Dermis microvascular lymphatic vessel endothelial cell (primary cell): ENCODE data around the gene TRPV6. TPM values are rescaled to one million over a fixed set of nuclear protein-coding genes. Genes with fewer than 3 reads are reported as not detected.

Experiments
- DNase-seq, 2 donors: peaks; one replicate each; pipeline versions ENCODE4 v3.0.0 to v3.0.0-alpha.2; 2010; ENCODE audit warnings: low read depth in 2 of 2
- total RNA-seq: library from RNA; depleted of rRNA; stranded (reverse); fragments of >200 nt; gene quantifications from 2 replicates; pipeline ENCODE4 v1.2.1, GENCODE V29; 2014

Gene TRPV6
- total RNA-seq, 1 donor from 2014 or later: not detected

DNA sequence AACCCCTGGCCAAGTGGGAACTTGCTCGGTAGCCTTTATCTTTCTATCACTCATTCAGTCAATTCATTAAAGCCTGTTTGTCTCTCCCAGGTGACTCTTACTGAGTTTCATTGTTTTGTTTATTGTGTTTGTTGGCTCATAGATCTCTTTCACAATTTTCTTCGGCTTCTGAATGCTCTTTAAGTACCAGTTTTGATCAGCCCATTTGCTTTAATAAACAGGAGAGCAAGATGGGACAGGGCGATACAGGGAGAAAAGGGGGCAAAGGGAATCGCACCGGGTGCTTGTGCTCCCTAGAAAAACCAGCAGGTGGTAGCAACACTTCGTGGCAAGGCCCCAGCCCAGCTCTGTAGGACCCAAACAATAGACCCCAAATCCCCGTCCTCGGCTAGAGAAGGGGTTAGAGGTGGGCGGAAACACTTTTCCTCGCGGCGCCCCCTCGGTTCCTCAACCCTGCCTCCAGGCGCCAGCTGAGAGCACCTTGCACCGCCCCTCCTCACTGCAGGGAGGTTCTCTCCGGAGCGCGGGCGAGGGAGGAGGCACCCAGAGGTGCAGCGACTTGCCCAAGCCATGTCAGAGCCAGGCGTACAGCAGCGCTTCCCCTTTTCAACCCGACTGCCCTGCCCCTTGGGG is 31.7 kb downstream of the TRPV6 start:
- DNase-seq: peak in 1 of 2 donors; percentile 64

DNA sequence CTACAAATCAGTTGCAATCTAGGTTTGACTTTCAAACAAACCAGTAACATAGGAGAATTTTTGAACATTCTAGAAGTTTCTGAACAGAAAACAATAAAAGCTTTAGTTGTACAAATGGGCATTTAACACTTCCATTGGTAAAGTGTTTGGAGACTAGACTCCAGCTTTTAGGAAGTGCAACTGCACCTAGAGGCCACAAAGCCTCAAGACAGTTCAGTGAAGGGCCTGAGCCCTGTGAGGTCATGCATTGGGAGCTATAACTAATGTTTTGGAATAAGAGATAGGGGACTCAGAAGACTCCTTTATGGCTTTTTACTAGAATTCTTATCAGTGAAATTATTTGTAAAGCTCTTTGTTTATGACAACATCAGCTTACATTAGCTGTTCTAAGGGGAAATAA is 33.6 kb downstream of the TRPV6 start:
- no peak for DNase-seq

DNA sequence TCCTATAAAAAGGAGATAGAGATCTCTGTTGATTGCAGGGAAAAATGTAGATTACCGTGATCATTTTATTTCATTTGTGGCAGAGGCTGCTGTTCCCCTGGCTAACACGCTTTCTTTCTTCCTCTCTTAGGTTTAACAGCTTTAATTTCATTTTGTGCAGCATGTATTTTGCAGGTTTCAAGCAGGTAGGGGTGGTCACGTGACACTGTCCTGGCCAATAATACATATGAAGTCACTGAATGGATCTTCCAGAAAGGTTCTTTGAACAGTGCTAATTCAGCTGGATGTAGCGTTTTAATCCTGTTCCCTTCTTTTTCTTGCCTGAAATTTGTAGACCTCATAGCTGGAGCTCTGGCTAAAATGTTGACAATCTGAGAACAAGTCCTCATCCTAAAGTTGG is 34.3 kb downstream of the TRPV6 start:
- no peak for DNase-seq

DNA sequence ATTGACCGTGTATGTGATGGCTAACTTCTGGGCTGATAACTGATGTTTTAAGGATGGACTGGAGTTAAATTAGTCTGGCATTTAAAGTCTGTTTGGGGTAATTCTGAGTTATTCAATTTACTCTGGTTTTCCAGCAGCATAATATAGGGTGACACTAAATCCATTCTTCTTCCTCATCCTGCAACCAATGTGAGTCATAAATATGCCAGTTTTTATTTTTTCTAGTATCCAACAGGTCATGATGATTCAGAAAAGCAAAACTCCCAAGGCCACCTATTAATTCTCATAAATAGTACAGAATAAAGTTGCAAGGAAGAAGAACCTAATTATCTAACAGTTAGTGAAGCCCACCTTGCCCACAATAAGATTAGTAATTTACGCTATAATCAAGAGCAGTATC is 38.2 kb downstream of the TRPV6 start:
- no peak for DNase-seq

DNA sequence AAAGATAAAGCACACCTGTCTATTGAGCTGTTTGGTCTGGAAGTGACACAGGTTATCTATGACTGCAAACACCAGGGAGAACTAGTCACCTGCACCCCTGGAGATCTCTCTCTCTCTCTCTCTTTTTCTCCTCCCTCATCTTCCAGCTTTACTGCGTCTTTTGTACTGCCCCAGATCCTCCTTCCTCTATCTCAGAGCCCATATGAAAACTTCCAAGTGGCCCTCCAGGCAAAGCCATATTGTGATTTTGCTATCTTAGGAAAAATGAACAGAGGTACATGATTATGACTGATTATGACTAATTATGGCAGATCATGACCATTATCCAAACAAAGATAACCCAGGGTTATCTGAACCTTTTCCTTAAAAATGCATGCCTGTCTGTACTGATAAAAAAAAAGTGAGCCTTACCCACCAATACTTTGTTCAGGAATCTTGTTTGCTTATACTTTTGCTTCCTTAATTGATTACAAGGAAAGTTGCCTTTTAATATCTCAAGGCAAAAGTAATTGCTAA is 43.2 kb downstream of the TRPV6 start:
- DNase-seq: no peak

DNA sequence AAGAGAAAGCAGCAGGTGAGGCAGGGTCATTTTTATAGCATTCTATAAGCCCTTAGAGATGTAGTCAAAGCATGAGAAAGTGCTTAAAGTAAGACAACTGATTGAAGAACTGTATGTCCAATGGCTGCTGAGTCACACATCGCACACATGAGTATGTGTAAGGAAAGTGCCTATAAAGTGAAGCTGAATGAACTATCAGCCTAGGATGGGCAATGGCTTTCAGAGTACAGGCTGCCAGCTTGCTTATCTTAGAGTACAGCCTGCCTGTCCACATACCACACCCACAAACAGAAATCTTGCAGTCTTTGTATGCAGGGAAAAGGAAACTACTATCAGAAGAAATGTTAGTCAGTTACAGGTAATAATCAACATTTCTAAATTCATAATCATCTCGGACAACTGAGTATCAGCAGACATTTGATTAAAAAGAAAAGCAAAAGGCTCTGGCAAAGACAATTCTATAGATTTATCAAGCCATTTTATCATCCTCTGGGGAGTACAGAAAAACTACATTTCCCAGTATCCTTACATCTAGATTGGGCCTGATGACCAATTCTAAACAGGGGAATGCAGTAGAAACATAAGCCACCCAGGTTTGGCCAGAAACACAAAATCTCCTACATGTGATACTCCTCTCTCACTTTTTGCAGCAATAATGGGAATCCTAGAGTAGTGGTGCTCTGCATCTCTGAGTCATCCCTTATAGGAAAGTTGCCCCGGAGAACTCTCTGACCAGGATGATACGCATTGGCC is 46.9 kb downstream of the TRPV6 start:
- no peak for DNase-seq

DNA sequence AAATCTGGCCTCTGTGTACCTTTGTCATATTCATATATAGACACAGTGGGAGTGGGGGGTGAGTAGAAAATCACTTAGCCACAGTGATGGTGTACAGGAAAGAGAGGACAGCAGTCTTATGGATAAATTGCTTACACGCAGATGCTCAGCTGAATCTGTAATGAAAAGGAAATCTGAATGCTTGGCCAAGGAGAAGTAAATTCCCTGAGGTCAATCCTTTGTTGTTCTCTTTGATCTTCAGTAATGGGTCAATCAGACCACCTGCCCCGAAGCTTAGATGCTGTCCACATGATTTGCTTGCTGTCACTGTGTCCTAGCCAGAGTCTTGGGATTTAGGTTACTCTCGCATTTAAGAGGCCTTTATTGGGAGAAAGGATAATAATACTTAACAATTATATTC is 49.1 kb downstream of the TRPV6 start:
- DNase-seq: no peak

DNA sequence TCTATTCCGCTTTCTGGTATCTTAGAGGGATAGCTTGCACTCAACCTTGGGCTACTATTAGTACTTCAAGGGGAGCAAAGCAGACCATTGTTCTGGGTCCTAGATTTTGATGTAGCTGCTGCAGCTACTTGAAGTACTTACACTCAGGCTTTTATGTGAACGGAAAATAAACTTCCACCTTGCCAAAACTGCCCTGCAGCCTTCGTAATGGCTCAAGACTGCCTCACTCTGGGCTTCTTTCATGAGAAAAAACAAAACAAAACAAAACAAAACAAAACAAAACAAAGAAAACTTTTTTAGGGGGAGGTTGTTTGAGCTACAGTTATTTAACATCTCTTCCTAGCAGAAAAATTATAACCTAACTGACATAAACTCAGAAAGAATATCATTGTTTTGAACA is 50.1 kb downstream of the TRPV6 start:
- DNase-seq: no peak

DNA sequence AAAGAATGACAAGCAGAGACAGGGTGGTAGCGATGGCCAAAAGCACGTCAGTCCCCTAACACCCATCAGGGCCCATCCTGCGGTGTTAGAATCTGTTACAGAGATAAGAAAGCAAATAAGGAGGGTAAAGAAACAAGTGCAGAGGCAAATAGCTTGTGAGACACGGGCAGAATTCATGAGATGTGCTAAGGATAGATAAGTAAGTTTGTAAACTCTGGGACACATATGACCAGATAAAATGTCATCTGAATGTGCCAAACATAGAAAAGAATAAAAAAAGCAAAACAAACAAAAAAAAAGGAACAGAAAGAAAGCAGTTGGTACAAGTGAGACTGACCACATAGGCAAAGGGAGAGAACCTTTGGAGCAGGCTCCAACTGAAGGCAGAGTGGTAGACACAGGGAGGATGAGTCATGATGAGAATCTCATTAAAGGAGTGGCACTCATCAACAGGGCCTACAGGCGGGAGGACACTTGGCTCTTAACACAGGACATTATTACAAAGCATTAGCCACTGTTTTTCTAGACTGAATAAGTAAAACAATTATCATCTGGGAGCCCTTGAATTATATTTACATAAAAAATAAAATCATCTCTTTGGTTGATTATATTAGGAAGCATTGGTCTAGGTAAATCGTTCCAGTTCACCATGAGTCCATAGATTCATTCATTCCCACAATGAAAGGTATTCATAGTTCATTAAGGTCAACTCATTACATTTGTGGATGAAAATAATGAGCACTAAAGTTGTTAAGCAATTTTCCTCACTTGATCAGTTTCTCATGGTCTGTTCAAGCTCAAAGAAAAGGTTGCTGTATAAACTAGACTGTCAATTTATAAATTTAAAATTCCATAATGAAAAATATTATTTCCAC is 52.1 kb downstream of the TRPV6 start:
- no peak for DNase-seq

DNA sequence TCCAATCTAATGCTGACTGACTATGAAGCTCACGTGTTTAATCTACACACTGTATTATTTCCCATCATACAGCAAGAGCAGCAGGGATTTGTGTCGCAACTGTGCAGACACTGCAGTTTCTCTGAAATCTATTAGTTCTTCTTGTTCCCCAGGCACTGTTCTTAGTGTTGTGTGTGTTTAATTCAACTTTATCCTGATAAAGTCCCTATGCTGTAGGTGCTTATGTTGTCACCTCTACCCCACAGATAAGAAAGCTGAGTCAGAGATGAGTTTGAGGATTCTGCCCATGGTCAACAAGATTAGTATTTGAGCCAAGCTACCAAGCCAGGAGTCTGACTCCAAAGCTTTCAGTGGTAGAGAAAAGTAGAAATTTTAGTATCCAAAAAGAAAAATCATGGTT is 53.1 kb downstream of the TRPV6 start:
- no peak for DNase-seq

DNA sequence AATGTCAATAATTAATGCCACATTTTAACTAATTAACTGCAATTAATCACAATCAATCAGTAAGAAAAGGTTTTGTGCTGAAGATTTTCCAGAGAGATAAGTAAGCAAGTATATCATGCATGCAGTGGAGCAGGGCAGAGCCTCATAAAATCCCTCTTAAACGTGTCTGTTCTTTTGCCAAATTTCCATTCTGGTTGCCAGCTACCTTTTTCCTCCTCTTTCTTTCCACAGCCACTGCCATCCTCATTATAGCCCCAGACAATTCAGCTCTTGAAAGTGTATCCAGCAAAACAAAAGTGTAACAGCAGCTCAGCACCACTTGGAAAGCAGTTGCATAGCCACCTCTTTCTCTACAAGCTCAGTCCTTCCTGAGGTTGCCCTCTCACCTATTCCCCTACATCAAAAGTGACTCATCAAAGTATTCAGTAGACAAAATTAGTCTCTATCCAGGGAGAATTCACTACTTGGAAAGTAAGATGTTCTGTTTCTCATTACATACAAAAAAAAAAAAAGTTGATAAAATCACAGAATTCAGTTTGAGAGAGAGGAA is 57.5 kb downstream of the TRPV6 start:
- DNase-seq: no peak

DNA sequence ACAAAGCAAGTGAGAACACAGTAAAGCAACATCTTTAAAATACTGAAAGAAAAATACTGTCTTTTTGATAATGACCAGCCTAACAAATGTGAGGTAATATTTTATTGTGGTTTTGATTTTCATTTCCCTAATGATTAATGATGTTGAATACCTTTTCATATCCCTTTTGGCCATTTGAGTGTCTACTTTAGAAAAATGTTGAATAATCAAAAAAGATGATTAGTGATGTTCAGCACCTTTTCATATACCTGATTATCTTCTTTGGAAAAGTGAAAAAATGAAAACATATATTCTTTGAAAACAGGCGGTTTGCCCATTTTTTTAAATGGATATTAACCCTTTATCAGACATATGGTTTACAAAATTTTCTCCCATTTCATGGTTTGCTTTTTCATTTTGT is 62.8 kb downstream of the TRPV6 start:
- DNase-seq: no peak

Other genes starting within 250 kb of the TRPV6 start
- not detected in 2 replicates for gene PRSS1, start 136.3 kb downstream of the TRPV6 start, total RNA-seq
- not detected in 2 replicates for gene PRSS2, start 114.8 kb downstream of the TRPV6 start, total RNA-seq
- gene EPHB6, start 30.7 kb downstream of the TRPV6 start, total RNA-seq: under 0.01 TPM in 2 replicates
- gene TRPV5, start 48.0 kb upstream of the TRPV6 start, total RNA-seq: not detected in 2 replicates
- gene LLCFC1, start 53.7 kb upstream of the TRPV6 start, total RNA-seq: not detected in 2 replicates
- gene KEL, start 76.6 kb upstream of the TRPV6 start, total RNA-seq: 0.13 TPM in 1 of 2 replicates, not detected in the other
- gene OR9A2, start 141.4 kb upstream of the TRPV6 start, total RNA-seq: not detected in 2 replicates
- not detected in 2 replicates for gene OR6V1, start 166.6 kb upstream of the TRPV6 start, total RNA-seq
- gene PIP, start 246.3 kb upstream of the TRPV6 start, total RNA-seq: not detected in 2 replicates